Cardiac fibroblast (primary cell): ENCODE measurements around the gene TRIM14.

Experiments used
- DNase-seq, 2 donors: peaks; one replicate each; pipeline versions ENCODE4 v3.0.0 to v3.0.0-alpha.2; 2010; ENCODE audit warnings: low read depth in 2 of 2
- H3K4me3 ChIP-seq, 2 donors: replicated peaks in 1 of 2; 1 replicate in 1 of 2; 2 replicates in 1 of 2; pipeline ENCODE4 v1.5.1; 2011; ENCODE audit warnings: low read depth in 2 of 2, low read length in 2 of 2, mild to moderate bottlenecking in 2 of 2, moderate library complexity in 1 of 2
- CTCF ChIP-seq: IDR thresholded peaks from one replicate; pipeline ENCODE4 v1.5.1; 2011; ENCODE audit warnings: low read depth, mild to moderate bottlenecking, low read length, inconsistent platforms

TRIM14 gene

DNA sequence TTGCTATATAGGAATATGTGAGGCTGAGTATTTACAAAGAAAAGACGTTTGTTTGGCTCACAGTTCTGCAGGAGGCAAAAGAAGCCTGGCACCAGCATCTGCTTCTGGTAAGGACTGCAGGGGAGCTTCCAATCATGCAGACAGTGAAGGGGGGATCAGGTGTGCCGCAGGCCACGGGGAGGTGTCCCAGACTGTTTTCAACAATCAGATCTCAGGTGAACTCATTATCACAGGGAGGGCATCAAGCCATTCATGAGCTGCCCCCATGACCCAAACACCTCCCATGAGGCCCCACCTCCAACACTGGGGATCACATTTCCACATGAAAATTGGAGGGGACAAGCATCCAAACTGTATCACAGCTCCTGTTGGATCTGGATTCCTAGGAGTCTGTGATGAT is 30.4 kb upstream of the TRIM14 start:
- no peak for TF ChIP-seq CTCF
- H3K4me3 ChIP-seq: no peak overlapping the region
- no peak for DNase-seq

GRCh38 chr9:98148486-98148885 is 29.5 kb upstream of the TRIM14 start:
- H3K4me3 ChIP-seq: no peak overlapping the region
- TF ChIP-seq CTCF: no peak
- no peak for DNase-seq

GRCh38 chr9:98147582-98147981 is 28.6 kb upstream of the TRIM14 start:
- no peak for DNase-seq
- H3K4me3 ChIP-seq: no peak overlapping the region
- TF ChIP-seq CTCF: no peak

- no peak for TF ChIP-seq CTCF
- H3K4me3 ChIP-seq: no peak overlapping the region
- peak; percentile 67 to 70 for DNase-seq
Observed at GRCh38 chr9:98146101-98146991, 27.3 kb upstream of the TRIM14 start.

DNA sequence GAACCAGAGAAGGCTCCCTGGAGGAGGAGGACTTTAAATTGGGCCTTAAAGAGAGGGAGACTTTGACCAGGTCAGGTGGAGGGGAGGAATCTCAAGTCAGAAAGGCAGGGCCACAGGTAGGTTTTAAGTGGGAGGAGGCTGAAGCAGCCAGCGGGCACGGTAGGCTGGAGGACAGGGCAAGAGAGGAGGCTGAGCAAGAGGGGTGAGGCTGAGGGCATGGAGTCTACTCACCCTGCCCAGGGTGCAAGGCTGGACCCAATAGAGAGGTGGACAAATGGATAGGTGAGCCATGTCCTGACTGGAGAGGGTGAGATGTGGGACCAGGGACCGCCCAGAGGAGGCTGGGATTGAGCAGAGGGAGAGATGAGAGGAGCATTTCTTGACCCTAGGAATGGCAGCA is 25.6 kb upstream of the TRIM14 start:
- no peak for TF ChIP-seq CTCF
- DNase-seq: no peak
- H3K4me3 ChIP-seq: no peak overlapping the region

DNA sequence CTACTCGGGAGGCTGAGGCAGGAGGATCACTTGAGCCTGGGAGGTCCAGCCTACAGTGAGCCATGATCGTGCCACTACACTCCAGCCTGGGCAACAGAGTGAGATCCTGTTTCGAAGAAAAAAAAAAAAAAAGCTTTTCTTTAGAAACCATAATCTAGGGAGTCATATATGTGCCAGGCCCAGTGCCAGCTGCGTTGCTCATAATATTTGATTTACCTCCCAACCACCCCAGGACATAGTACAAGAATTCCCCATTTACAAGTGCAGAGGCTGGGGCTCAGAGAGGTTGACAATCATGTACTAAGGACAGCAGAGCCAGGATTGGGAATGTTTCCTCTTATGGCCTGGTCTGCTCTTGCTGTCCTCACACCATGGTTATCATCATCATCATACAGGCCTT is 25.1 kb upstream of the TRIM14 start:
- no peak for TF ChIP-seq CTCF
- no peak for DNase-seq
- H3K4me3 ChIP-seq: no peak overlapping the region
